ENCODE measurements around the gene UNC80.
A peak's percentile ranks its signal among the peaks of the same experiment; 100 is the strongest.

GRCh38 chr2:210002158-210003157 is 230.8 kb downstream of the UNC80 start, which contains the start of gene RPE:
- TF ChIP-seq, protein P1, sequence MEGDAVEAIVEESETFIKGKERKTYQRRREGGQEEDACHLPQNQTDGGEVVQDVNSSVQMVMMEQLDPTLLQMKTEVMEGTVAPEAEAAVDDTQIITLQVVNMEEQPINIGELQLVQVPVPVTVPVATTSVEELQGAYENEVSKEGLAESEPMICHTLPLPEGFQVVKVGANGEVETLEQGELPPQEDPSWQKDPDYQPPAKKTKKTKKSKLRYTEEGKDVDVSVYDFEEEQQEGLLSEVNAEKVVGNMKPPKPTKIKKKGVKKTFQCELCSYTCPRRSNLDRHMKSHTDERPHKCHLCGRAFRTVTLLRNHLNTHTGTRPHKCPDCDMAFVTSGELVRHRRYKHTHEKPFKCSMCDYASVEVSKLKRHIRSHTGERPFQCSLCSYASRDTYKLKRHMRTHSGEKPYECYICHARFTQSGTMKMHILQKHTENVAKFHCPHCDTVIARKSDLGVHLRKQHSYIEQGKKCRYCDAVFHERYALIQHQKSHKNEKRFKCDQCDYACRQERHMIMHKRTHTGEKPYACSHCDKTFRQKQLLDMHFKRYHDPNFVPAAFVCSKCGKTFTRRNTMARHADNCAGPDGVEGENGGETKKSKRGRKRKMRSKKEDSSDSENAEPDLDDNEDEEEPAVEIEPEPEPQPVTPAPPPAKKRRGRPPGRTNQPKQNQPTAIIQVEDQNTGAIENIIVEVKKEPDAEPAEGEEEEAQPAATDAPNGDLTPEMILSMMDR (IDR thresholded peaks at IDR 0.05), result no peak
- TF ChIP-seq POLR2A (IDR thresholded peaks at IDR 0.05), result peak; percentile 24 to 35
